RWPE2 (cell line): ENCODE results near the gene EP400.
A peak's percentile ranks its signal among the peaks of the same experiment; 100 is the strongest.

Source experiments
- ATAC-seq: fragments of 200-7000 bp; cut with Tn5 transposase; 3 replicates; pipeline ENCODE4 v1.9.1; 2021; ENCODE audit warnings: low read depth
- DNase-seq: peaks from one replicate; pipeline ENCODE4 v3.0.0-alpha.2; 2020; ENCODE audit warnings: low spot score
- H3K27ac ChIP-seq: fragments of 450-650 bp; 2 replicates; pipeline ENCODE4 v1.5.1; 2017; ENCODE audit warnings: mild to moderate bottlenecking; ENCODE audit not compliant: poor library complexity, severe bottlenecking
- H3K27me3 ChIP-seq: fragments of 250-450 bp; sonication (Bioruptor Pico); 2 replicates; pipeline ENCODE4 v1.5.1; 2021; ENCODE audit warnings: mild to moderate bottlenecking, moderate library complexity; ENCODE audit not compliant: insufficient read depth, poor library complexity, severe bottlenecking
- H3K36me3 ChIP-seq: fragments of 250-450 bp; sonication (Bioruptor Pico); 2 replicates; pipeline ENCODE4 v1.5.1; 2020; ENCODE audit warnings: low read depth, mild to moderate bottlenecking, moderate library complexity
- H3K4me1 ChIP-seq: fragments of 250-450 bp; sonication (Bioruptor Pico); 2 replicates; pipeline ENCODE4 v1.5.1; 2021; ENCODE audit warnings: mild to moderate bottlenecking, moderate library complexity; ENCODE audit not compliant: insufficient read depth, poor library complexity, severe bottlenecking
- H3K4me3 ChIP-seq: fragments of 250-450 bp; sonication (Bioruptor Pico); 2 replicates; pipeline ENCODE4 v1.5.1; 2021; ENCODE audit warnings: mild to moderate bottlenecking, moderate library complexity; ENCODE audit not compliant: severe bottlenecking
- H3K9me3 ChIP-seq: fragments of 250-450 bp; sonication (Bioruptor Pico); 2 replicates; pipeline ENCODE4 v1.5.1; 2021; ENCODE audit warnings: mild to moderate bottlenecking, moderate library complexity; ENCODE audit not compliant: severe bottlenecking
- TF ChIP-seq, protein P1 (sequence below): fragments of 450-650 bp; IDR thresholded peaks from one replicate; pipeline ENCODE4 v1.5.1; 2017; ENCODE audit warnings: mild to moderate bottlenecking, moderate library complexity; ENCODE audit not compliant: poor library complexity, severe bottlenecking

The EP400 gene

DNA sequence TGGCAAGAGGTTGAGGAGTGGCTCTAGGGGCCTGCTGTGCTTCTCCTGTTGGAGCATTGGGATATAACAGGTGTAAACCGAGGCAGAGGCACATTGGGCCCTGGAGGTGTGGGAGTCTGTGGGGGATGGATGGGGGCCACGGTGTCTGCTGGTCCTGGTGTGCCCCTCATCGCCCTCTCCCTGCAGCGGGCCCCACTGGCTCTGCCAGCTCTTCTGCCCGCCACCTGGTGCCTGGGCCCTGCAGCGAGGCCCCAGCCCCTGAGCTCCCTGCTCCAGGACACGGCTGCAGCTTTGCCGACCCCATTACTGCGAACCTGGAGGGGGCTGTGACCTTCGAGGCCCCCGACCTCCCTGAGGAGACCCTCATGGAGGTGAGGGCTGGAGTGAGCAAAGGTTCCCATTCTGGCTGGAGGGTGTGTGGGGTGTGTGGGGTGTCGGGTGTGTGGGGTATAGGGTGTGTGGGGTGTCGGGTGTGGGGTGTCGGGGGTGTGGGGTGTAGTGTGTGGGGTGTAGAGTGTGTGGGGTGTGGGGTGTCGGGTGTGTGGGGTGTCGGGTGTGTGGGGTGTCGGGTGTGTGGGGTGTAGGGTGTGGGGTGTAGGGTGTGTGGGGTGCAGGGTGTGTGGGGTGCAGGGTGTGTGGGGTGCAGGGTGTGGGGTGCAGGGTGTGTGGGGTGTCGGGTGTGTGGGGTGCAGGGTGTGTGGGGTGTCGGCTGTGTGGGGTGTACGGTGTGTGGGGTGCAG is 31.3 kb upstream of the EP400 start:
- TF ChIP-seq, protein P1, sequence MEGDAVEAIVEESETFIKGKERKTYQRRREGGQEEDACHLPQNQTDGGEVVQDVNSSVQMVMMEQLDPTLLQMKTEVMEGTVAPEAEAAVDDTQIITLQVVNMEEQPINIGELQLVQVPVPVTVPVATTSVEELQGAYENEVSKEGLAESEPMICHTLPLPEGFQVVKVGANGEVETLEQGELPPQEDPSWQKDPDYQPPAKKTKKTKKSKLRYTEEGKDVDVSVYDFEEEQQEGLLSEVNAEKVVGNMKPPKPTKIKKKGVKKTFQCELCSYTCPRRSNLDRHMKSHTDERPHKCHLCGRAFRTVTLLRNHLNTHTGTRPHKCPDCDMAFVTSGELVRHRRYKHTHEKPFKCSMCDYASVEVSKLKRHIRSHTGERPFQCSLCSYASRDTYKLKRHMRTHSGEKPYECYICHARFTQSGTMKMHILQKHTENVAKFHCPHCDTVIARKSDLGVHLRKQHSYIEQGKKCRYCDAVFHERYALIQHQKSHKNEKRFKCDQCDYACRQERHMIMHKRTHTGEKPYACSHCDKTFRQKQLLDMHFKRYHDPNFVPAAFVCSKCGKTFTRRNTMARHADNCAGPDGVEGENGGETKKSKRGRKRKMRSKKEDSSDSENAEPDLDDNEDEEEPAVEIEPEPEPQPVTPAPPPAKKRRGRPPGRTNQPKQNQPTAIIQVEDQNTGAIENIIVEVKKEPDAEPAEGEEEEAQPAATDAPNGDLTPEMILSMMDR: no peak
- Histone ChIP-seq H3K36me3 (peaks cover 16% of the 10 kb centered on the region), H3K27me3 (no peaks in the 10 kb centered on the region), H3K4me1 (no peaks in the 10 kb centered on the region), H3K4me3 (no peak overlapping the region), H3K27ac (no peak overlapping the region), H3K9me3 (no peaks in the 10 kb centered on the region)
- DNase-seq: no peak
- ATAC-seq: no peak

DNA sequence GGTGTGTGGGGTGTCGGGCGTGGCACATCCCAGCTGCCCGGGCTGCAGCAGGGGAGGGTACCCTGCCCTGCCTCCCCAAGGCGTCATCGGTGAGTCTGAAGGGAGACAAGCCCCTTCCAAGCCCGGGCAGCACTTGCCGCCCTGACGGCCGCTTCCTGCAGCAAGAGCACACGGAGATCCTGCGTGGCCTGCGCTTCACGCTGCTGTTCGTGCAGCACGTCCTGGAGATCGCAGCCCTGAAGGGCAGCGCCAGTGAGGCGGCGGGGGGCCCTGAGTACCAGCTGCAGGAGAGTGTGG is 30.7 kb upstream of the EP400 start:
- peaks cover 12% of the 10 kb centered on the region for H3K36me3 ChIP-seq

DNA sequence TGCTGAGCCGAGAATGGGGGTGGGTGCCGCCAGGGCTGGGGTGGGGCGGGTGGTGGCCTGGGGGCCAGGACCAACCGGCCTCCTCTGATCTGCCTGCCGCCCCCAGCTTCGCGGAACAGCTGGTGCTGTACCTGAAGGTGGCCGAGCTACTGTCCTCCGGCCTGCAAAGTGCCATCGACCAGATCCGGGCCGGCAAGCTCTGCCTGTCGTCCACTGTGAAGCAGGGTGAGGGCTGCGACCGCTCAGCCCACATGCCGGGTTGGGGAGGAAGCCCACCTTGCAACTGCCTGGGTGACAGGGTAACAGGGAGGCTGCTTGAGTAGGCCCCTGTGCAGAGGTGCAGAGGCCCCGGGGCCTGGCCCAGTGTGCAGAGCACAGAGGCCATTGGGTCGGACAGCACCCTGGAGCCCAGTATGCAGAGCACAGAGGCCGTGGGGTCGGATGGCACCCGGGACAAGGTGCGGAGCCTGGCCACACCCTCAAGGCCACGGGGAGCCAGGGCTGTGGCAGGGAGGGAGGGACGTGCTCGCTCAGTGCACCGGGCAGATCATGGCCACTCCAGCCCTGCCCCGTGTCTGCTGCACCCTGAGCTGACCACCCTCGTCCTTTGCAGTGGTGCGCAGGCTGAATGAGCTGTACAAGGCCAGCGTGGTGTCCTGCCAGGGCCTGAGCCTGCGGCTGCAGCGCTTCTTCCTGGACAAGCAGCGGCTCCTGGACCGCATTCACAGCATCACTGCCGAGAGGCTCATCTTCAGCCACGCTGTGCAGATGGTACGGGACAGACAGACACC is 30.2 kb upstream of the EP400 start:
- Histone ChIP-seq H3K4me1 (no peaks in the 10 kb centered on the region), H3K9me3 (no peaks in the 10 kb centered on the region), H3K27ac (no peak overlapping the region), H3K27me3 (no peaks in the 10 kb centered on the region), H3K36me3 (peaks cover 6% of the 10 kb centered on the region; the same call in 1 of the 2 replicates), H3K4me3 (no peak overlapping the region)
- DNase-seq (no peak), ATAC-seq (0 out of 3 replicates have a peak, but pooled peaks have one; percentile 7)
- TF ChIP-seq, protein P1: no peak

More for the DNA sequence above, 30.7 kb upstream of the EP400 start:
- ATAC-seq (no peak), DNase-seq (no peak)
- no peaks in the 10 kb centered on the region for H3K4me1 ChIP-seq
- H3K27ac ChIP-seq: no peak overlapping the region
- TF ChIP-seq, protein P1: no peak
- H3K27me3 ChIP-seq: no peaks in the 10 kb centered on the region
- no peaks in the 10 kb centered on the region for H3K9me3 ChIP-seq
- no peak overlapping the region for H3K4me3 ChIP-seq

DNA sequence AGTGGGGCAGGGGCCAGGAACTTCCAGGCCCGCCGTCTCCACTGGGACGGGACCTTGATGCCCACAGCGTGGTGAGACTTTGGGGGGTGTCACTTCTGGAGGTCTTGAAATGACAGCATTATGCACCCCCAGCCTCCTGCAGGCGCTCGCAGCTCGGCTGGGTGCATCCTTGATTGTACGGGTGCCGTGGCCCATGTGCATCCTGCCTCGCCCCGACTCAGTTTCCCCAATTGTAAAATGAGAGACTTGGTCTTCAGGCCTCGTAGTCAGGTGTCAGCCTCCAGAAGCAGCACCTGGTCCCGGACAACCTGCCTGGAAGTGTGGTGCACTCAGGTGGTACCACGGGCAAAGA is 29.6 kb upstream of the EP400 start:
- TF ChIP-seq, protein P1: no peak
- Histone ChIP-seq H3K36me3 (peaks cover 5% of the 10 kb centered on the region; the same call in 1 of the 2 replicates), H3K9me3 (no peaks in the 10 kb centered on the region), H3K27me3 (no peaks in the 10 kb centered on the region), H3K4me1 (no peaks in the 10 kb centered on the region), H3K27ac (no peak overlapping the region), H3K4me3 (no peak overlapping the region)
- DNase-seq (no peak), ATAC-seq (no peak)
